HS-5 (cell line): ENCODE measurements around the gene ASPG.

Source experiments
- DNase-seq: peaks from one replicate; pipeline ENCODE4 v3.0.0-alpha.2; 2012; ENCODE audit warnings: low read depth

Gene ASPG

DNA sequence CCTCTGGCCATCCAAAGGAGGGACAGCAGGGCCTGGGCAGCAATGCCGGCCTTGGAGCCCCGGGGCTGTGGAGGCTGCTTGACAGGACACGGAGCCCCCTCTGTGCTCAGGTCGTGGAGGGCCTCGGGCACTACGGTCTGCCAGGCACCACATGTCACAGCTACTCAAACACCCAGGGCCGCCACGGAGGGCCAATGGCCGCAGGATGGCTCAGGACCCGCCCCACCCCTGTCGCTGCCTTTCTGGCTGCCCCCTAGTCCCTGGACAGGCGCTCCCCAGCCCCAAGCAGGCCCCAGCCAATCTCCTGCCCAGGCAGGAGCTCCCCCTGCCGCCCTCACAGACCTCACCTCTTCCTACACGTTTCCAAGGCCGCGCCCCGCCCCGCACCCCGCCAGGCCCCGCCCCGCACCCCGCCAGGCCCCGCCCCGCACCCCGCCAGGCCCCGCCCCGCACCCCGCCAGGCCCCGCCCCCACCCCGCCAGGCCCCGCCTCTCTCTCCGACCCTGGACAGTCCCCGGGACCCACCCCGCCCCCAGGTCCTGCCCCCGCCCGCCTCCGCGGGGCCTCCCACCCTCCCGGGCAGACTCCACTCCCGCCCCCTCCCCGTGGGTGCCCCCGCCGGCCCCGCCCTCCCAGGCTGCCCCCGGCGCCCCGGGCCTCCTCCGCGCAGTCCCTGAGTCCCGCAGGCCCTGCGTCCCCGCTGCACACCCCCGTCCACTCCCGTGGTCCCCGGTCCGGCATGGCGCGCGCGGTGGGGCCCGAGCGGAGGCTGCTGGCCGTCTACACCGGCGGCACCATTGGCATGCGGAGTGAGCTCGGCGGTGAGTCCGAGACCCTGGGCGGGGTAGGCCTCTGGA is at the start of gene ASPG:
TSS of gene ASPG (plus strand) at position 669 of the 857 bp plus-strand sequence. CDS start at position 740, 71 bp downstream.
- DNase-seq: no peak

DNA sequence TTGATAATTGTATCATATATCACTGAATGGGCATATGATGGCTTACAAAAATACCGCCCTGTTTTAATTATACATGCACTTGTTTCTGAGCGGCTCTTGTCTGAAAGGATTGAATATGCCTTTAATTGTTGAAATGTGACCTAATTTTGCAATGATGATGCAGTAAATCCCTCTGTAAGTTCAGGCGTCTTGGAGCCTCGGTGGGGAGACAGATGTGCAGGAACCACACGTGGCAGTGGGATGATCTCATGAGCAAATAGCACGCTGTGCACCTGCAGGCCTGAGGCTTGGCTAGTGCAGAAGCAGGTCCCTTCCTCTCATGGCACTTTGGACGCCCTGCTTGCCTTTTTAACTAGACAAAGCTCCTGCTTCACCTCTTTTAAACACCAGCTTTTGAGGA is 49.3 kb upstream of the ASPG start:
- no peak for DNase-seq

GRCh38 chr14:104037074-104037473 is 48.4 kb upstream of the ASPG start:
- DNase-seq: no peak

DNA sequence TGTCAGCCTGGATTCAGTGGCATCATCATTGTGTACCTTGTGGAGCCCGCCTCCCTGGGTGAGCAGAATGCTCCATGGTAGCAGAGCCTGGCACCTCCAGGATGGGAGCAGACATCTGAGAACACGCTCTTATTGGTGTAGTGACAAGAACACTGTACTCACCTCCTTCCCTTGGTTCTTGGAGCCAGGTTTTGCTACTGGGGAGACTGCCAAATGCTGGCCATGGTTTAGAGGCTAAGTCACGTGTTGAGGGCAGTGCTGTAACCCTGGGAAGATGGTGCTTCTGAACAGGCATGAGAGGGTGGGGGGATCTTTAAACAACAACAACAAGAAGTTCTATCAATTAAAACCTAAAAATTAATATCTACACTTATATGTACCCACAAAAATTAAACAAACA is 47.6 kb upstream of the ASPG start:
- DNase-seq: no peak

DNA sequence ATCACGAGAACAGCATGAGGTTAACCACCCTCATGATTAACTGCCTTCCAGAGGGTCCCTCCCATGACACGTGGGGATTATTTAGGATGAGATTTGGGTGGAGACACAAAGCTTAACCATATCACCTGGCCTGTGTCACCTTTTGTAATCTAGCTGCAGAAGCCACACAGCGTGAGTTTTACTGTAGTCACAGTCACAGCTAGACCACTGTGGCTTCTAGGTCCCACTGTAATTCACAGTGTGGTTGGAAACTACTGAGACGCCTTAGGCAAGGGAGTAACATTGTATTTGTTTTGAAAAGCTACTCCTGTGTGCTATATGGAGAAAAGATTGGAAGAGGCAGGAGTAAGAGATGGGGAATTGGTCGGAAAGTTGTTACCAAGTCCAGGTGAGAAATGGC is 46.3 kb upstream of the ASPG start:
- DNase-seq: no peak

DNA sequence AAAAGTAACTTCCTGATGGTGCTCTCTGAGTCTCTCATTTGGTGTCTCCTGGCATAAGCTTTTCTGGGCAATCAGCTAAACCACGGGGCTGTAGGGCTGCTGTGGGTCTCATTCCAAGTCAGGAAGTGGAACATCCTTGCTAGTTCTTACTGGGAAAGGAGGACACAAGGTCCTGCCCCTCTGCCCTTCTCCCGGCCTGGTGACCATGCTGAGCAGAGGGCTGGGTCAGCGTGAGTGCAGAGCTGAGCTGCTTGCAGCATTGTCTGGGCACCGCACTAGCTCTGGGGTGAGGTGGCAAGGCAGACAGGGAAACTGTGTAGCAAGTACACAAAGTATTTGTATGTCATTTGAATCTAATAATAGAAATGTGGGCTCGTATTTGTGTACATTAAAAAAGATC is 45.0 kb upstream of the ASPG start:
- DNase-seq: no peak

GRCh38 chr14:104041430-104042104 is 43.9 kb upstream of the ASPG start:
- DNase-seq: no peak

DNA sequence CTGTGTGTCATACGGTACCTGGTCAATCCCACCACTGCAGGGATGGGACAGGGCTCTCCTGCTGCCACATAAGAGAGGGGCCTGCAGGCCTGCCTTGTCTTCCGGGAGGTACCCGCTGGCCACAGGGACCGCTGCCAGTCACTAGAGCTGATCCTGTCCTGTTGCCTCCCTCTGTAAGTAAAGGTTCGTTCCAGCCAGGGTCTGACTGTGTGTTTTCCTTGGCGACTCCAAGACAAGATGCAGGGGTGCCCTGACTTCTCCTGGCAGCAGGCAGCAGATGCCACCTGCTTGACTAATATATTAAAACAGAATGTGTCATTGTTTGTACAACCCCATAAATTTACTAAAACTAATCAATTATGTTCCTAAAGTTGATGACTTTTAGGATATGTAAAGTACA is 41.5 kb upstream of the ASPG start:
- DNase-seq: no peak

DNA sequence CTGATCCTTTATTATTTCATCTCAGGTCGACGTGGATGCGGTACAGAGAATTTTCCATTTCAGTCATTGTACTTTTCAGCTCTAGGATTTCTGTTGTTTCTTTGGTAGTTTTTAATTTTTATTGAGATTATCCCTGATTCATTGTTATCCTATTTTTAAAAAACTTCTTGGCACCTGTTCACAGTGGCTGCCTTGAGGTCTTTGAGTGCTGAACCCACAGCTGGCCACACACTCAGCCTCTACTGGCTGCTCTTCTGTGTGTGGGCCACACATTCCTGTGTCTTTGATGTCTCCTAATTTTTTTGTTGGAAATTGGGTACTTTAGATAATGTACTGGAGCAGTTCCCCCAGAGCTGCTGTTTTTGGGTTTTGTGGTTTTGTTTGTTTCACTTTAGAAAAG is 37.7 kb upstream of the ASPG start:
- no peak for DNase-seq

- no peak for DNase-seq
Observed at GRCh38 chr14:104048758-104049507, 36.6 kb upstream of the ASPG start.

DNA sequence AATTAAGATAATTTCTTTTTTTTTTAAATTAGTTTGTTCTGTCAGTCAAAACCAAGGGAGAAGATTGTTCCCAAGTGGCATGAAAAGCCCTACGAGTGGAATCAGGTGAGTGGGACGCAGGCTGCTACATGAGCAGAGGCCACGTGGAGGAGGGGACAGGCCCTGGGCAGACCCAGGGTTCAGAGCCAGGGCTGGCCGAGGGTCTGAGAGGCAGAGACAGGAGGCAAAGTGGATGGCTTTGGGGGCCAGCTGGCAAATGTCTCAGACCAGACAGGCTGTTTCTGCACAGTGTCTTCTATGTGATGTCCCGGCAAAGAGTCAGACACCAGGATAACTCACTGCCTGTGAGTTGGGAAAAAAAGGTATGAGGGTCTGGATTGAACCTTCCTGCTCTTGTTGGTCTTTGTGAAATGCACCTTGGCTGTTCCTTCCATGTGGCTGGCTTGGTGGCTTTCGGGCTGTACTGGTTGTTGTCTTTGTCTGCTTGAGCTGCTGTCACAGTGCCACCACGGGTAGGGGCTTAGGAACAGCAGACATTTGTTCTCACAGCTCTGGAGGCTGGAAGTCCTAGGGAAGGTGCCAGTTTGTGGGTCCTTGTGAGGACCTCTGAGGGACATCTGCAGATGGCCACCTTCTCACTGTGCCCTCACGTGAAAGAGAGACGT is 35.8 kb upstream of the ASPG start:
- DNase-seq: no peak

DNA sequence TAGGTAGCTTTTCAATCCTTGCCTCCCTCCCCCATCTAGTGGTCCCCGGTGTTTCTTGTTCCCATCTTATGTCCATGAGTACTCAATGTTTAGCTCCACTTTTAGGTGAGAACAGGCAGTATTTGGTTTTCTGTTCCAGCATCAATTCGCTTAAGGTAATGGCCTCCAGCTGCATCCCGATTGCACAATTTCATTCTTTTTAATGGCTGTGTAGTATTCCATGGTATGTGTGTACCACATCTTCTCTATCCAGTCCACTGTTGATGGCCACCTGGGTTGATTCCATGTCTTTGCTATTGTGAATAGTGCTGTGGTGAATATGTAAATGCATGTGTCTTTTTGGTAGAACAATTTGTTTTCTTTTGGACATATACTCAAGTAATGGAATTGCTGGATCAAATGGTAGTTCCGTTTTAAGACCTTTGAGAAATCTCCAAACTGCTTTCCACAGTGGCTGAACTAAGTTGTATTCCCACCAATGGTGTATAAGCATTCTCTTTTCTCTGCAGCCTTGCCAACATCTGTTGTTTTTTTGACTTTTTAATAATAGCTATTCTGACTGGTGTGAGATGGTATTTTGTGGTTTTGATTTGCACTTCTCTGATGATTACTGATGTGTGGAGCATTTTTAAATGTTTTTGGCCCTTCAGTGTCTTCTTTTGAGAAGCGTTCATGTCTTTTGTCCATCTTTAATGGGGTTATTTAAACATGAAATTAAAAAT is 34.2 kb upstream of the ASPG start:
- no peak for DNase-seq

GRCh38 chr14:104054222-104054905 is 31.1 kb upstream of the ASPG start:
- no peak for DNase-seq

DNA sequence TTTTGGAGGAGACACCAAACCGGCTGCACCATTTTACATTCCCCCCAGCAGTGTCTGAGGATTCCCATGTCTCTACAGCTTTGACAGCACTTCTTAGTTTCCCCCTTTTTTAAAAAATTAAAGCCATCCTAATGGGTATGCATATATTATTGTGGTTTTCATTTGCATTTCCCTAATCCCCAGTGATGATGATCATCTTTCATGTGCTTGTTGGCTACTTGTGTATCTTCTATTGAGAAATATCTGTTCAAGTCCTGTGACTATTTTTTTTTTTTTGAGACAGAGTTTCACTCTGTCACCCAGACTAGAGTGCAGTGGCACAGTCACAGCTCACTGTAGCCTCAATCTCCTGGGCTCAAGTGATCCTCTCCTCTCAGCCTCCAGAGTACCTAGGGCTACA is 23.2 kb upstream of the ASPG start:
- DNase-seq: no peak

DNA sequence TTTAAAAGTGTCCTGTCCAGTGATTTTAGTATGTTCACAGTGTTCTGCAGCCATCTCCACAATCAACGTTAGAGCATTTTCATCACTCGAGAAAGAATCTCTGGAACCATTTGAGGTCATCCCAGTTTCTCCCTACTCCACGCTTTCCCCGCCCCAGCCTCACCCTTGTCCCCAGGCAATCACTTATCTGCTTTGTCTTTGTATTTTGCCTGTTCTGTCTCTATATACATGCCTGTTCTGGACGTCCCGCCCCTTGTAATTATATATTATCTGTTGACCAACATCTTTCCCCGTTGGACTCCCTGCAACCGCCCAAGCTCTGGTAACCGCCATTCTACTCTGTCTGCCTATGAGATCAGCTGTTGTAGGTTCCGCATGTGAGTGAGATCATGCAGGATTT is 21.5 kb upstream of the ASPG start:
- DNase-seq: no peak

- no peak for DNase-seq
Observed at GRCh38 chr14:104066279-104066678, 19.2 kb upstream of the ASPG start.

GRCh38 chr14:104066719-104067295 is 18.7 kb upstream of the ASPG start:
- DNase-seq: no peak

- no peak for DNase-seq
Observed at GRCh38 chr14:104069541-104069940, 16.0 kb upstream of the ASPG start.

DNA sequence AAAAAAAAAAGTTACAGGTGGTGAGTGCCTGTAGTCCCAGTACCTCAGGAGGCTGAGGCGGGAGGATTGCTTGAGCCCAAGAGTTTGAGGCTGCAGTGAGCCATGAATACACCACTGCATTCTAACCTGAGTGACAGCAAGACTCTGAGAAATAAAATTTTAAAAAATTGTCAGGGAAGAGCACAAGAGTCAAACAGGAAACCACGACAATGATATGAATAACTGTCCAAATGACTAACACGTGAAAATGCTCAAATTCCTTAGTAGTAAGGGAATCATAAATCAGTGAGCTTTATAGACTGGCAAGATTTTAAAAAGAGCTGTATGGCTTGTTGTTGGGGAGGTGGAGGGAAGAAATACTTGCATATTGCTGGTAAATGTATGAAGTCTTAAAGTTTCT is 12.9 kb upstream of the ASPG start:
- DNase-seq: peak; percentile 10

GRCh38 chr14:104073764-104074163 is 11.7 kb upstream of the ASPG start:
- DNase-seq: no peak
